RPMI8226 (cell line): ENCODE data around the gene DYDC2.
"Not testable (repeated sequence)": the region's sequence is repeated elsewhere in the genome, so short reads cannot be mapped to it uniquely, and the experiment has no call there.

Source experiments
- DNase-seq: peaks from one replicate; pipeline ENCODE4 v3.0.0-alpha.2; 2015

The DYDC2 gene

GRCh38 chr10:80414142-80414895, 57.7 kb downstream of the DYDC2 start:
- no peak for DNase-seq

- DNase-seq = no peak
Observed at GRCh38 chr10:80415734-80416478, 59.3 kb downstream of the DYDC2 start.

- DNase-seq = no peak
Observed at GRCh38 chr10:80416479-80417098, 60.0 kb downstream of the DYDC2 start.

- DNase-seq = not testable (repeated sequence)
Observed at GRCh38 chr10:80417256-80417655, 60.7 kb downstream of the DYDC2 start.
